ENCODE data around the gene MYO1A.

MYO1A gene

DNA sequence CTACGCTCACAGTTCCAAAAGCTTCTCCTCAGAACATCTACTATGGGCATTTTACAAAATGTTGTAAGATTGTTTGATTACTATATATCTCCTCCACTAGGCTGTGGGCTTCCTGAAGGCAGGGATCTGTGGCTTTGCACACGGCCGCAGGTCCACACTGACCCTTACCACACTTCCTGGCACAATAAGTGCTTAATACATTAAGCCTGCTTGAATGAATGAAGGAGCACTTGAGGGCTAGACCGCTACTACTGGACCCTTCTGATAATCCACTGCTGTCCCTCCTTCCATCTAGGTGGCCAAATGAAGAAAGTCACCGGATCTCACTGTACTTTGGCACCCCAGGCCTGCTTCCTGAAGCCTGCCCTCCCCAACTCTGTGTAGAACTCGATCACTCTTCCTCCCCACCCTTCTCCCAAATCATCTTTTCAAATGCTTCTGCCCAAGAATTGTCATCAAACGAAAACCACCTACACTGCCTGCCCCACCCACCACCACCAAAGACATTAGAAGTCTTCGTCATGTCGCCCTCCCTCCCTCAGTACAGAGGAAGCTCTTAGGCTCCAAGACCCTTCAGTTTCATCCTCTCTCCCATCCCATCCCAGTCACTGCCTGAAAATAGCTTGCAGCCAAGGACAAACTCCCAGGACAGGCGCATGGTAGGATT is 43.0 kb downstream of the MYO1A start:
- intact Hi-C loops (cut with DNase I; ENCODE audit: low total_unique reads), result no loop called here
- TF ChIP-seq, protein P1, sequence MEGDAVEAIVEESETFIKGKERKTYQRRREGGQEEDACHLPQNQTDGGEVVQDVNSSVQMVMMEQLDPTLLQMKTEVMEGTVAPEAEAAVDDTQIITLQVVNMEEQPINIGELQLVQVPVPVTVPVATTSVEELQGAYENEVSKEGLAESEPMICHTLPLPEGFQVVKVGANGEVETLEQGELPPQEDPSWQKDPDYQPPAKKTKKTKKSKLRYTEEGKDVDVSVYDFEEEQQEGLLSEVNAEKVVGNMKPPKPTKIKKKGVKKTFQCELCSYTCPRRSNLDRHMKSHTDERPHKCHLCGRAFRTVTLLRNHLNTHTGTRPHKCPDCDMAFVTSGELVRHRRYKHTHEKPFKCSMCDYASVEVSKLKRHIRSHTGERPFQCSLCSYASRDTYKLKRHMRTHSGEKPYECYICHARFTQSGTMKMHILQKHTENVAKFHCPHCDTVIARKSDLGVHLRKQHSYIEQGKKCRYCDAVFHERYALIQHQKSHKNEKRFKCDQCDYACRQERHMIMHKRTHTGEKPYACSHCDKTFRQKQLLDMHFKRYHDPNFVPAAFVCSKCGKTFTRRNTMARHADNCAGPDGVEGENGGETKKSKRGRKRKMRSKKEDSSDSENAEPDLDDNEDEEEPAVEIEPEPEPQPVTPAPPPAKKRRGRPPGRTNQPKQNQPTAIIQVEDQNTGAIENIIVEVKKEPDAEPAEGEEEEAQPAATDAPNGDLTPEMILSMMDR (IDR thresholded peaks at IDR 0.05), result no peak
- Histone ChIP-seq H3K36me3 (peaks cover 25 to 29% (median 26%) of the 10 kb centered on the region in 3 donors), H3K27me3 (no peaks in the 10 kb centered on the region), H3K4me3 (peak overlapping the region; percentile 69 to 93), H3K27ac (peak overlapping the region; percentile 31 to 52), H3K9me3 (no peaks in the 10 kb centered on the region), H3K4me1 (peaks cover 0 to 25% (median 15%) of the 10 kb centered on the region in 4 donors)
- no peak for DNase-seq

DNA sequence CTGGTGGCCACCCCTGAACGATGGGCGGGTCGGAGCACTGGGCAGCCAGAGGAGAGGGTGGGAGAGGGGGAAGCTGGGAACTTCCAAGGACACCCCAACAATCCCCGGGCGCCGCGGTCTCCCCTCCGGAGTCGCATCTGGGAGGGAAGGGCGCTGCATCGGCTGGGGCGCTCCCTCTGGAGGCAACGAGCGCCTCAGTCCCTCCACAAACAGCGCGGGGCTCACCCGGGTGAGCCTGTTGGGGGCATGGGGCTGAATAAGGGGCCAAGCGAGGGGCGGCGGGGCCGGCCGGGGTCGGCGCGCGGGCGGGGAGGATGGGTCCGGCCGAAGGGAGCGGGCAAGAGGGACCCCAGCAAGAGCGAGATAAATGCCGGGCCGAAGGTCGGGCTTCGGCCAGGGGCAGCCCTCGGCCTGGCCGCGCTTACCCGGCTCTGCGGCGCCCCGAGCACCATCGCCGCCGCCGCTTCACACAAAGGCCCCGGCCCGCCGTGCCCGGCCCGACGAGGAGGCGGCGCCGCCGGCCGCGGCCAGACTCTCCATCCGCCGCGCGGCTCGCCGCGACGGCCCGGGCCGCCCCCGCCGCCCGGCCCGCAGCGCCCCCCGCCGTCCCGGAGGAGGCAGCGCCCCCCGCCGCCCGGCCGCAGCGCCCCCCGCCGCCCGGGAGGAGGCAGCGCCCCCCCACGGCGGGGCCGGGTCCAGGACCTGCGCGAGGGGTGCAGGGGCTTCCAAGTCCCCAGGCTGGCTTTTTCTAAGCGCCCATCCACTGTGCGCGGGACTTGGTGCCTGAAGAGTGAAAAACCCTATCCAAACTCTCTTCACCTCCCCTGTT is 43.7 kb downstream of the MYO1A start, which contains the start of gene ZBTB39:
ZBTB39 (minus strand) TSS at position 567 of the 829 bp plus-strand sequence. CDS start 1,629 bp downstream, outside the sequence.
- Histone ChIP-seq H3K9me3 (no peaks in the 10 kb centered on the region), H3K36me3 (peaks cover 25 to 37% (median 27%) of the 10 kb centered on the region in 3 donors), H3K27me3 (no peaks in the 10 kb centered on the region), H3K4me3 (peak within 1 kb of the TSS; percentile 69 to 93), H3K4me1 (peaks cover 0 to 32% (median 21%) of the 10 kb centered on the region in 4 donors), H3K27ac (peak within 1 kb of the TSS; percentile 70 to 84)
- DNase-seq, result peak; percentile 29 to 71
- TF ChIP-seq, protein P1 (IDR thresholded peaks at IDR 0.05), result peak; percentile 40 to 52
- intact Hi-C loops (cut with DNase I; ENCODE audit: low total_unique reads), result no loop called here

GRCh38 chr12:57004651-57005050 is 45.3 kb downstream of the MYO1A start:
- TF ChIP-seq, protein P1 (IDR thresholded peaks at IDR 0.05), result no peak
- intact Hi-C loops (cut with DNase I; ENCODE audit: low total_unique reads), result no loop called here
- DNase-seq, result no peak
- Histone ChIP-seq H3K27ac (no peak overlapping the region), H3K9me3 (no peaks in the 10 kb centered on the region), H3K27me3 (no peaks in the 10 kb centered on the region), H3K4me3 (no peak overlapping the region), H3K4me1 (peaks cover 0 to 33% (median 22%) of the 10 kb centered on the region in 4 donors), H3K36me3 (peaks cover 25 to 52% (median 32%) of the 10 kb centered on the region in 3 donors)

DNA sequence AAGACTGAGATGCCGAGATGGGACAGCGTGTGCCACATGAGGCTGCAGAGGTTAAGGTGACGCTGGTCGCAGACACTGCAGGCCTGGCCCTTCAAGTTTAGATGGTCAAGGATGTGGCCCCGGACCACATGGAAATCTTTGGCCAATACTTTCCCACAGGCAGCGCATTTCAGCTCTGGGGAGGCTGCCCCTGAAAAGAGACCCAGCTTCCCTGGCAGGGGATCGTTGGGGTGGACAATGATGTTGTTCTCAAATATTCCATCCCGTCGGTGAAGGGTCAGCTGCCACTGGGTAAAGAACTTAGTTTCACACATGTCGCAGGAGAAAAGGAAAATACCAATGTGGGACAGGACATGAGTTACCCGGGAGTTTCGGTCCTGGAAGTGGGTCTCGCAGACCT is 46.5 kb downstream of the MYO1A start:
- intact Hi-C loops (cut with DNase I; ENCODE audit: low total_unique reads), result no loop called here
- H3K4me1 ChIP-seq, result peaks cover 0 to 33% (median 22%) of the 10 kb centered on the region in 4 donors
- no peak overlapping the region for H3K27ac ChIP-seq
- H3K9me3 ChIP-seq, result no peaks in the 10 kb centered on the region
- H3K4me3 ChIP-seq, result no peak overlapping the region
- TF ChIP-seq, protein P1 (IDR thresholded peaks at IDR 0.05), result no peak
- no peak for DNase-seq
- H3K27me3 ChIP-seq, result no peaks in the 10 kb centered on the region
- peaks cover 25 to 65% (median 32%) of the 10 kb centered on the region in 3 donors for H3K36me3 ChIP-seq

GRCh38 chr12:57001448-57001906 is 48.5 kb downstream of the MYO1A start:
- no peaks in the 10 kb centered on the region for H3K27me3 ChIP-seq
- peak in 1 of 2 donors; percentile 55 for DNase-seq
- H3K4me3 ChIP-seq, result no peak overlapping the region
- H3K27ac ChIP-seq, result no peak overlapping the region
- peaks cover 25 to 84% (median 32%) of the 10 kb centered on the region in 3 donors for H3K36me3 ChIP-seq
- intact Hi-C loops (cut with DNase I; ENCODE audit: low total_unique reads), result no loop called here
- peaks cover 0 to 24% (median 18%) of the 10 kb centered on the region in 4 donors for H3K4me1 ChIP-seq
- TF ChIP-seq, protein P1 (IDR thresholded peaks at IDR 0.05), result peak; percentile 44 to 47
- H3K9me3 ChIP-seq, result no peaks in the 10 kb centered on the region

Measured in tibial artery (tissue), 4 donors.